NK-92 (cell line): ENCODE measurements around the gene RPS21.

ENCODE experiments used
- DNase-seq: peaks from one replicate; lab custom pipeline; 2025; ENCODE audit not compliant: unreplicated experiment; lab: John Stamatoyannopoulos, UW

Gene RPS21

DNA sequence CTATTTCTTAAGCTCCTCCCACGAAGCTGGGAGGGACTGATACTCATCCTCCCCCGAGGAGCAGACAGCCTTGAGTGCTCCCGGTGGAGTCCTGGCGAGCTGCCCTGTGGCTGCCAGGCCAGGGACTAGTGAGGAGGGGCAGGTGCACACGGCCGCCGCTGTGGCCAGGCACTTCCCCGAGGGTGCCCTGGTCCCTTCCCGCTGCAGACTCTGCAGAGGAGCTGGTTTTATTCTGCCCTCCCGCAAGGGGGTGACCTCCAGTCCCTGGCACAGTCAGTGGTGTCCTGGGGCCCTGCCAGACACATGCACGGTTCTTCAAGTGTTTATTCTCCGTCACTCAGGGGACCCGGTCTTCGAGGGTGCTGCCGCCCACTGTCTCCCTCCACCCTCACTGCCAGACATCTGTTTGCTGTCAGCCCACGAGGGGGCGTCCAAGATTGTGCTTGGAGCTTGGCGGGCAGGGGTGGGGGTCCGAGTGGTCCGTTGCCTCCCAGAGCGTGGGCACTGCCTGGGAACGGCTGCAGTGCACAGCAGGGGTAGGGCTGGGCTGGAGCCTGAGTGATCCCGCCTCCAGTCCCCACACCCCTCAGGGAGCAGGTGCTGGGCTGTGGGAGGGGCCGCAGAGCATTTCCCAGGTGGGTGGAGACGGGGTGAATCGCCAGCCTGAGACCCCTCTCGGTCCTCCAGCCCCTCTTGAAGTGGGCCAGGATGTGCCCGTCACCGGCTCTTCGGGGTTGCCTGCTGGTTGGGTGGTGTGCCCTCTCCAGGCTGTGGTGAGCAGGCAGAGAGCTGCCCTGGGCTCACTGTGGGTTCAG is 23.2 kb downstream of the RPS21 start:
- DNase-seq: no peak

DNA sequence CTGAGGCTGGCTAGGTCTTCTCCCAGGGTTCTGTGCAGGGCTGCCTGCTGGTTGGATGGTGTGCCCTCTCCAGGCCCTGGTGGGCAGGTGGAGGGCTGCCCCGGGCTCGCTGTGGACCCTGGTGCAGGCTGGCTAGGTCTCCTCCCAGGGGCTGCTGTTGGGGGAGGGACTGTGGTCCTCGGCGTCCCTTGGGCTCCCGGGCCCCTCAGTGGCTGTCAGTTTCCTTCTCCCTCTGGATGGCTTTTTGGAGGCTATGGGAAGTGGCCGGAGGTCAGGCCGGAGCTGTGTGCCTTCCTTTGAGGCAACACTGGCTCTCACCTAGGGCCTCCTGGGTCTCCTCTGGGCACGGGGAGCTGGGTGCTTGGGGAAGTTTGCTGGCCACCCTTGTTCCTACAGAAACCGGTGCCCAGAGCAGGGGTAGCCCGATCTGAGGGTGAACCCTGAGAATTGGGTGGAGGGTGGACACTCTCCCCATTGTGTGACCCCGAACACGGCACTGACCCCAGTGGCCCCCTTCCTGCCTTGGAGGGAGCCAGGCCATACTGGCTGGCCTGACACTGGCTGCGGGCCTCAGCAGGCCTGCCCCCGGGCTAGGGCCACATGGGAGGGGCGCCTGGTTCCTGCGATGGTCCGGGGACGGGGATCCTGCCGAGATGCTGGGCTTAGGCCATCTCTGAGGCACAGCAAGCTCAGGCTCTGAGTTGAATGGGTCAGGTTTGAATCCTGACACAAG is 24.0 kb downstream of the RPS21 start:
- no peak for DNase-seq

DNA sequence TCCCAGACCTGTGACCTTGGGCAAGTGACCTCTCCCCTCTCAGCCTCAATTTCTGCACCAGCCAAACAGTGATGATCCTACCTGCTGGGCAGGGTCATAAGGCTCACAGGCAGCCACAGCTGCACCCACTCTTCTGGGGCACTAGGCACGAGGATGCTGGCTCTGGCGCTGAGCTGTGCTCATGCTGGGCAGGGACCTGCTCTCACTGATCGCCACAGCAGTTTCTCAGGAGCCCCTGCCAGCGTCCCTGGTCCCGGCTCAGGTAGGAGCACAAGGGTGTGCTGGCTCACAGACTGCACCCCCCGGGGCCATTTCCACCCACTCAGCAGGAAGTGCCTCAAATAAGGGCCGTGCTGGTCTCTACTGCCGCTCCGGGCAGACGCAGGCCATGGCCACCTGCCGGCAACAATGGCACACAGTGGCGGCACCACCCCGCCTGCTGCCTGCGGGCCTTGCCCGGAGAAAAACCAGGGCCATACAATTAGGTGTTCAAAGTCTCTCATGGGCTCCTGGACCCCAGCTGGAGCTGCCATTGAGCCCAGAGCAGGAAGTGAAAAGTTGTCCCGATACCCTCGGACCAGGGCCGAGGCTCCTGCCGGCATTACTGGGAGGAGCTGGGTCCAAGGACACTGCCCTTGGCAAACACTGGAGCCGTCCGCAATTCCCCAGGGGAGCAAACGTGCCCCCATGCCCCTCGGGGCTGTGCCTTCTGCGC is 24.7 kb downstream of the RPS21 start:
- DNase-seq: no peak

DNA sequence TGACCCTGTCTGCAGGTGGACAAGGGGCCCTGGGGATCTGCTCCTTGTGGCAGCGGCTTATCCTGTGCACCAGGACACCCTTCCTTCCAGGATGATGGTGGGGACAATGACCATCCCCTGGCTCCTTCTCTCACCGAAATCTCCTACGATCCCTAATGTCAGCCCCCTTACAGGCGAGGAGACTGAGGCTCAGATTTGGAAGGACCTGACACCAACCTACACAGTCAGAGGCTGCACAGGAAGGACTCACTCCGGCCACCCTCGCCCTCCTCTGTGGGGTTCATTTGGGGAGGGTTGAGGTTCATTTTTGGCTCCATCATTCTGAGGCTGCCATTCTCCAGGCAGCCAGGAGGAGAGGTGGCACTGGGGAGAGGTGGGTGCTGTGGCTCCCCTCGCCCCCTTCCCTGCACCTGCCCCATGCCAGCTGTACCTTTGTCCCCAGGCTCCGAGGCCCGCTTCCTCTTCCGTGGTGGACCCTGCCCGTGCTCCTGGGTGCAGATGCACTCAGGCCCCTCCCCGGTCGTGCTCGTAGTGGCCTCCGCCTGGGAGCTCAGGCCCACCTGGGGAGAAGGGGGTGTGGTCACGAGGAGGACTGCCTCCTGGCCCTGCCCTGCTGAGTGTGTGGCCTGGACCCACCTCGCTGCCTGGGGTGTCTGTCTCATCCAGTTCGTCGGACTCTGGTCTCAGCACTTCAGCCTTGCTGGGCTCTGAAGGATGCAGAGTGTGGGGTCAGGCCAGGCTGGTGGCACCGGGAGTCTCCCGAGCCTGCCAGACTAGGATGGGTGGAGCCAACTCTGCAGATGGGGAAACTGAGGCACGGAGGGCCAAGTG is 25.5 kb downstream of the RPS21 start:
- DNase-seq: no peak

DNA sequence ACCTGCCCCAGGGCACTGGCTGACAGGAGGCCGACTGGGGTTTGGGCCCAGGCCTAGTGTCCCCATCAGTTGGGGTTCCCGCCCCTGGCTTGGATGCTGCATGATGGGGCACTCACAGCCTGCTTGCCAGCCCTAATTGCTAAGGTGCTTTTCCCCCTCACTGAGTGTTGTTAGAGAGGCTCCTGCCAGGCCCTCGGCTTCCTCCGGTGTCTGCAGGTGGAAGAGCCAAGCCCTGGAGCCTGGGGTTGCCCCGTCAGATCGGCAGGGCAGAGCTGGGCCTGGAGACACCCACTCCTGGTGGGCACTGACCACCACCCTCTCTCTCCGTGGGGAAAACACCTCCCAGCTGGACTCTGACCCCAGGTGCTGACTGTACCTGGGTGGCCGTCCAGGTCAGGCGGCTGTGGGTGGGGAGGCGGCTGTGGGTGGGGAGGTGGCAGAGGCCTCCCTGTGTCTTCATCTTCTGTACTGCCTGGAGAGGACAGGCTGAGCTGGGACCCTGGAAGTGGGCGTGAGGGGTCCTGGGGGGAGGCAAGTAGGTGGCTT is 26.2 kb downstream of the RPS21 start:
- DNase-seq: no peak

DNA sequence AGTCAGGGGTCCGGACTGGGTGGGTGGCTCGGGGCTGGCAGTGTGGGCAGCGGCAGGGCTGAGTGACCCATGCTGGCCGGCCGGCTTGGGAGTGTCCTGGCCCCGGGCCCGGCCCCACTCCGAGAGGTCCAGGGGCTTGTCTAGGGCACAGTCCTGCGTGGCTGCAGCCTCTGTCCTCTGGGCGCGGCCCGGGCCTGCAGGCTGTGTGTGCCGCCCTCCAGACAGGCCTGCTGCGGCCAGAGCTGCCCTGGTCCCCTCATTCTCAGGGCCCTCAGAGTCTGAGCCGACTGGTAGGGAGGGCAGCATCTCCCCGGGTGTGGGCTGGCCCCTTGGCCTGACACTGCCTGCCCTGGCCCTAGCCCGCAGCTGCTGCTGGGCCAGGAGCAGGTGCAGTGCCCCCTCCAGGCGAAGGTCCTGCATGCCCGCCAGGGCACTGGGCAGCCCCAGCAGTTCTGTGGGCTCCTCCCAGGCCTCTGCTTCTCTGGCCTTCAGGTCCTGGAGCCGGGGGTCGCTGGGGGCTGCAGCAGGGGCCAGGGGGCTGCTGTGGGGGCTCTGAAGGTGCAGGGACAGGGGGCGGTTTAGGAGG is 27.1 kb downstream of the RPS21 start:
- no peak for DNase-seq

DNA sequence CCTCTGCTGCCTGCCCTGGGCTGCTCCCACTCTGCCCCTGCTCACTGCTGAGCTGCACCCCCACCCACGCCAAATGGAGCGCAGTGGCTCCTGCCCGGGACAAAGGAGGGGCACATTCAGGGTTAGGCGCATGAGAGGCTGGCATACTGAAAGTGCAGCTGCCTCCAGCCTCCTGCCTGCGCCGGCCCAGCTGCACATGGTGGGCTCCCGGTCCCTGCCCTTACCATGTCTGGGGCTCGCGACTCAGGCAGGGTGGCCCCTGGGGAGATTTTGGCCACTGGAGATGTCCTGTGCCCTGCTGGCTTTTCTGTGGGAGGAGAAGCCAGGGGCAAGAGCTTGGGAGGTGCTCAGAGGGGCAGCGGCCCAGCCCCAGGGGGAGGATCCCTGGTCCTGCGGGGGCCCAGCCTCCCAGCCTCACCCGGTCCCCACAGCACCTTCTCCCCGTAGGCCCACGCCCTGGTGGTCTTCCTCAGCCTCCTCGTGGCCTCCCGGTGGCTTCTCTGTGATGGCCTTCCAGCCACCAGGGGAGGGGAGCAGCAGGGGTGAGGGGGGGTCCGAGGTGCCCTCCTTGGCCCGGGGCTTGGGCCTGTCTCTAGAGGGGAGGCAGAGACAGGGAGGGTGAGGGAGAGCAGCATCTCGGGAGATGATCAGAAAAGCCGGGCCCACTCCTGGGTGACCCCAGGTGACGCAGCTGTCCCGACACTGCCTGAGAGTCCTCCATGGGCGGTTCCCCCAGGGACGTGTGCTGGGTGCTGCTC is 28.6 kb downstream of the RPS21 start:
- DNase-seq: no peak

DNA sequence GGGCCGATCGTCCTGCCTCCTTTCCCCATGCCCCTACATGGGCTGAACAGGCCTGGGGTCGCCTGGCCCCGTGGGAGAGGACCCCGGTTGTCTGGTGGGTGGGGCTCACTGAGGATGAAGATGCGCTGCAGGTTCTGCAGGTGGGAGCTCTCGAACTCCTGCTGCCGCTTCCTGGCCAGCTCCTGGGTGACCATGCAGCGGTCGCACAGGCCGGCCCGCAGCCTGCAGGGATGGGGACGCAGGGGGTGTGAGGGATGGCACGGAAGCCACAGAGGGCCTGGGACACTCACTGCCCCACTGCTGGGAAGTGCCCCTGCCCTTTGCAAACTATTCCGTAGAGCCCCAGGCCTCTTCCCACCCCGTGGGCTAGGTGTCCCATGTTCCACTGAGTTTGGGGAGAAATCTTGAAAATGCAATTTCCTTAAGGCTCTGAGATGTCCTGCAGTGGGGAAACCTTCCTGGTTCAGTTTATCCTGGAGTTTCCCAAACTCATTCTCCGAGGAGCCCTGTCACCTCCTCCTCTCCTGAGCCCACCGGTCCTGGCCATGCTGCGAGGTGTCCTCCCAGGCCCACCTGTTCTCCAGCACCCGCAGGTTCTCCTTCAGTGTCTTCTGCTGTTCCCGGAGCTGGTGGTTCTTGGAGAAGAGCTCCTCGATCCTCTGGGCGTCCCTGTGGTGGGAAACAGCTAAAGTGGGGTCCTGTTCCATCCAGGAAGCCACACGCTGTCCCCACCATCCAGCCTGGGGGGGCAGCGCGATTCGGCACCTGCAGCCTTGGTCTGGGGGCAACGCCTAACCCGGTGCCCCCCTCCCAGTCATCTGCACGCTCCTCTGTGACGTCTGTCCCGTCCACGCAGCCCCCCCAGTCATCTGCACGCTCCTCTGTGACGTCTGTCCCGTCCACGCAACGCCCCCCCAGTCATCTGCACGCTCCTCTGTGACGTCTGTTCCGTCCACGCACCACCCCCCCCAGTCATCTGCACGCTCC is 30.0 kb downstream of the RPS21 start:
- no peak for DNase-seq

DNA sequence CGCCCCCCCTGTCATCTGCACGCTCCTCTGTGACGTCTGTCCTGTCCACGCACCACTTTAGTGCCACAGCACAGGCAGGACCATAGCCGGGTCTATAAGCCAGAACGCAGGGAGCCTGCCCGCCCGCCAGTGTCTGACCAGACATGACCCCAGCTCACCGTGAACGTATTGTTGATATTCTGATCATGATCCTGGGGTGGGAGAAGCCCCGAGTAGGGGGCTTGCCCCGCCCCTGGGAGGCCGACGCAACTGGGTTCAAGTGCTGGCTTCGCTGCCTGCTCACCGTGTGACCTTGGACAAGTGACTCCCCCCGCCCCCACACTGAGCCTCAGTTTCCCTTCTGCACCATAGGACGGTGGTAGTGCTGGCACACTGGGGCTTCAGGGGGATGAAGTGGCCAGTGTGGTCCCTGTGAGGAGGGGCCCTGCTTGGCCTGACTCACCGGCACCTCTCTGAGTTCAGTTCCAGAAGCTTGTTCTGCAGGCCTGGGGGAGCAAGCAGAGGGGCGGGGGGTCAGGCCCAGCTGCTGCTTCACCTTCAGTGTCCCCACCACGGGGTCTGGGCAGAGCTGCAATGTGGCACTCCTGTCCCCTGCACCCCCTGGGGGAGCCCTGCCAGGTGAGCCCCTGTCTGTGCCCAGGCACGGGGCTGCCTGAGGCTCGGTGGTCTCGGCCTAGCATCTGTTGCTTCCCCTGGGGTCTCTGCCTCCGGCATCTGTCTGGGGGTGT is 31.2 kb downstream of the RPS21 start:
- no peak for DNase-seq

DNA sequence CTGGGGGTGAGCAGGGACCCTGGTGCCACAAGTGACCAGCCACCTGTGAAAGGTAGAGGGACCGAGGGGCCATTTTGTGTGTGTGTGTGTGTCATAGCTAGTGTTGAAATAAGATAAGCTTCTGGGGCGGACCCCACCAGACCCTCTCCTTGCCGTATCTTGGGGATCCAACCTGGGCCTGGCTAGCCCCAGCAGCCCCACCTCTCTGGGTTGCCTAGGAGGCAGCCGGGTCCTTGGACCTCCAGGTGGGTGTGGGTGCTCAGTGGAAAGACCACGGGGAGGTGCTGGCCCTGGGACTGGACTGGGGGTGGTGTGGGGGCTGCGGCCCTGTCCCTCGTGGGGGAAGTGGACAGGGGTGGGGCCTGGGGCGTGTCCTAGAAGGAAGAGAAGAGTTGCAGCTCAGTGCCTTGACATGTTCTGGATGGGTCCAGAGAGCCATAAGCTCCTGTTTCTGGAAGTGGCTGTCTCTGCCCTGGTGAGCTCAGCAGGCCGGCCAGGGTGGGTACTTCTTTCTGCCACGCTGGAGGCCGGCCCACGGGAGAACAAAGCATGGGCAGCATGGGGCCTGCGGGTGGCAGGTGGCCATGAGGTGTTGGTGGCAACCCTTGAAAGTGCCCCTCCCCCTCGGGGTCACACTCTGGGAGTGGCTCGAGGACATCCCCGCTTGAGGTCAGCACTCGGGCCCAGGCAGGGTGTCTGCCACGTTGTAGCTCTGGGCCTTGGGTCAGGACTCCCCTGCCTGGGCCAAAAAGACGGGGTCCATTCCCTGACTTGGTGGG is 32.0 kb downstream of the RPS21 start:
- DNase-seq: no peak

DNA sequence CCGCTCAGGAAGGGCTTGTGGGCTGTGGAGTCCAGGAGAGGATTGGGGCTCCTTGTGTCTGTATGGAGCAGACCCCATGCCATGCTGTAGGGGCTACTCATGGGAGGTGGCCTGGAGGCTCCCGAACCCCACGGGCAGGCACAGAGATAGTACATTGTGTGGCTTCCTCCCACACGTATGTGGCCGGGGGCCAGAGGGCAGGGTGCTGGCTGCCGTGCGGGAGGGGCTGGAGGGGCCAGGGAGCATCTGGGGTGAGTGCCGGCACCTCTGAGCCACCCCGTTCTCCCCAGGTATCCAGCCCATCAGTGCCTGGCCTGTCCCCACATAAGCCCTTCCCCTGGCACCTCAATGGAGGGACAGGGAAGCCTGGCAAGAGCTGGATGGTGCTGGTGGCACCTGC is 32.9 kb downstream of the RPS21 start:
- DNase-seq: no peak

DNA sequence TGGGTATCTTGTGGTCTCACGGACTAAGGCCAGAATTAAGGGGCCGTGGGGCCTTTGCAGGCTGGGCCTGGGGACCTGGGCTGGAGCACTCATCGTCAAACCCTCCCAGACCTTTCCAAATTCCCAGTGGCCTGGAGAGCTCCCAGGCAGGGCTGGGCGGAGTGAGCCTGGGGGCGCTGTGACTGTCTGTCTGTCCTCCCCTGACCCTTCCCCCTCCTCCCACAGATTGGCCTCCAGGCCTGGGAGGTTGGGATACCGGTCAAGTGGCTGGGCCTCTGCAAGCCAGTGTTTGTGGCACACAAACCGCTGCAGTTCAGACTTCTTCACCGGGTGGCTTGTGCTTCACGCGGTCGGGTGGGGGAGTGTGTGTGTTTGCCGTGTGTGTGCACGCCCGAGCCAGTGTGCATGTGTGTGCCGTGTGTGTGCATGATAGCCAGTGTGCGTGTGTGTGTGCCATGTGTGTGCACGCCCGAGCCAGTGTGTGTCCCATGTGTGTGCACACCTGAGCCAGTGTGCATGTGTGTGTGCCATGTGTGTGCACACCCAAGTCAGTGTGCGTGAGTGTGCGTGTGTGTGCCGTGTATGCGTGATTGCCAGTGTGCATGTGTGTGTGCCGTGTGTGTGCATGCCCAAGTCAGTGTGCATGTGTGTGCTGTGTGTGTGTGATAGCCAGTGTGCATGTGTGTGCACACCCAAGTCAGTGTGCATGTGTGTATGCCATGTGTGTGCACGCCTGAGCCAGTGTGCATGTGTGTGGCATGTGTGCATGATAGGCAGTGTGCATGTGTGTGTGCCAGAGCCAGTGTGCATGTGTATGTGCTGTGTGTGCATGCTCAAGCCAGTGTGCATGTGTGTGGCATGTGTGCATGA is 34.2 kb downstream of the RPS21 start:
- DNase-seq: no peak

DNA sequence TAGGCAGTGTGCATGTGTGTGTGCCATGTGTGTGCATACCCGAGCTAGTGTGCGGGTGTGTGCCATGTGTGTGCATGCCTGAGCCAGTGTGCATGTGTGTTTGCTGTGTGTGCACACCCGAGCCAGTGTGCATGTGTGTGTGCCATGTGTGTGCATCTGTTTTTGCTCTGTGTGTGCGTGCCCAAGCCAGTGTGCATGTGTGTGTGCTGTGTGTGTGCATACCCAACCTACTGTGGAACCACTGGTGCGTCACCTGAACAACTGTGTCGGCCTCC is 34.8 kb downstream of the RPS21 start:
- DNase-seq: no peak

DNA sequence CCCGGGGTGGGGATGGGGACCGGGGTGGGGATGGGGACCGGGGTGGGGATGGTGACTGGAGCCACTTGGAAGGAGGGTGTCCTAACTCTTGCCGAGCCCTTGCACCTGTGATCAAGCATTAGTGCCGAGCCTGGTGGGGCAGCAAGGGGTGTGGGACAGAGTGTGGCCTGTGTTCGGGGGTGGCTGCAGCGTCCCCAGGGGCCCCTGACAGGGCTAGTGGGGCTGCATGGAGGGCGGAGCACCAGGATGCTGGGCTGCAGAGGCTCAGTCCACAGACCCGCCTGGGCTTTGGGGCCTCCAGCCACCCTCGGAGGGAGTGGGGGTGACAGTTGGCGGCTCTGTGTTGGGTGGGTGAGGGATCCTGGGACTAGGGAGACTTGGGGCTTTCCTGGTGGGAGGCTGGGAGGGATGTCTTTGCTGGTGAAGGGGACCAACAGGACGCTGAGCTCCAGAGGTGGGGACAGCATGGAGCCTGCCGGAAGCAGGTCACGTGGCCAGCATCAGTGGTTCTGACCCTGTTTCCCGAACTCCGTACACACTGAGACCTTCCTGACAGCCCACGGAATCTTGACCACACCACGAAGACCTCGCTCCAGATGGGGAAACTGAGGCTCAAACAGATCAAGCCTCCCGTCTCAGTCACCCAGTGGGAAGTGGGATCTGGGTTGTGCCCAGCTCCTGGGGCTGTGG is 35.9 kb downstream of the RPS21 start:
- no peak for DNase-seq

DNA sequence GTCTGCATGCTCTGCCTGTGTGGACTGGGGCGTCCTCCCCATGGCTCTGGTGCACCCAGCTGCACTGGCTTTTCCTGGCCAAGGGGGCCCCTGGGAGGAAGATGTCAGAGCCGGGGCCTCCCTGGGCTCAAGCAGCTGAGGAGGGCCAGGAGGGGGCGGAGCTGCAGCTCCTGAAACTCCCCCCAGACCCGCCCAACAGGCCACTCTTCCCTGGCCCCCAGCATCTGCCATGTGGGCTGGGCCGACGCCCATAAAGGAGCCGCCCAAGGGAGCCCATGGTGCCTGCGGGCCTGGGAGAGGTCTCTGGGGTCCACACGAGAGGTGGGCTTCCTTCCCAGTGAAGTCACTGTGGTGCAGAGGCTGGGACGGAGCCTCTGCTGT is 36.4 kb downstream of the RPS21 start:
- no peak for DNase-seq
